Measurements from ENCODE around the gene RABGAP1L.
"Not testable (repeated sequence)": the region's sequence is repeated elsewhere in the genome, so short reads cannot be mapped to it uniquely, and the experiment has no call there.

The RABGAP1L gene

DNA sequence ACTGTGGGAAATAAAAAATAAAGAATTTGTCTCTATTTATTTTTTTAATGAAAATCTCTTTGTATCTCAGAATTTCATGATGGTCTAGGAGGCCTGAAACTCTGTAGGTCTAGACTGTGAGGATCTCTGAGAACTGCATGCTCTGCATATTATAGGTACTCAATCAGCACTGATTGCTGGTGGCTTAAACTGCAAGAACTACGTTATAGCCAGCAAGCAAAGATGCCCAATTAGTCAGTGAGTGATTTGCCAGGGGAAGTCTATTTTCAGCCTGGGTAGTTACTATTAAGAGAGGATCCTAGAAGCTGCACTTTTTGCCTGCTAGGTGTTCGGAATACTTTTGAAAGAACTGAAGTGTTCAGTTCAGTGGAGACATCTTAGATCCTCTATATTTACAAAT is 375.9 kb downstream of the RABGAP1L start:
- FAIRE-seq = no peak
- no peak for DNase-seq (ENCODE audit: insufficient read length, low spot score)

DNA sequence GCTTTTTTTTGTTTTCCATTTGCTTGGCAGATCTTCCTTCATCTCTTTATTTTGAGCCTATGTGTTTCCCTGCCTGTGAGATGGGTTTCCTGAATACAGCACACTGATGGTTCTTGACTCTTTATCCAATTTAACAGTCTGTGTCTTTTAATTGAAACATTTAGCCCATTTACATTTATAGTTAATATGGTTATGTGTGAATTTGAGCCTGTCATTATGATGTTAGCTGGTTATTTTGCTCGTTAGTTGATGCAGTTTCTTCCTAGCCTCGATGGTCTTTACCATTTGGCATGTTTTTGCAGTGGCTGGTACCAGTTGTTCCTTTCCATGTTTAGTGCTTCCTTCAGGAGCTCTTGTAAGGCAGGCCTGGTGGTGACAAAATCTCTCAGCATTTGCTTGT is 384.1 kb downstream of the RABGAP1L start:
- DNase-seq (ENCODE audit: insufficient read length, low spot score); FAIRE-seq: not testable (repeated sequence)

- no peak for FAIRE-seq
- no peak for DNase-seq (ENCODE audit: insufficient read length, low spot score)
Measured at GRCh38 chr1:174550296-174550695, 391.0 kb downstream of the RABGAP1L start.

DNA sequence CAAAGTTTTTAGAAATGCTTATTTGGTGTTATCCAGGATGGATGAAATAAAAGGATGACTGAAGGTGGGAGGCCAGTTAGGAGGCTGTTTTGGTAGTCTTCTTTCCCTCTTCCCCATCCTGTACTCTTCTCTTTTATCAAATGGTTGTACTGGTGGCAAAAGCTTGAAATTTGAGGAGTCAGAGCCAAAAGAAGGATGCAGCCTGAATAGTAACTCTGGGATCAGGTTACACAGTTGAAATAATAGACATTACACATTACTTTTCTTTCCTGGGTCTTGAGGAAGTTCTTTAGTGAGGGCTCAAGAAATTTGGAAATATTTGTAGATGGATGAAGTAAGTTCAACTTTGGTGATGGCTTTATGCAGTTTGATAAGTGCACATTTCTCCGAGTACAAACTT is 397.1 kb downstream of the RABGAP1L start:
- DNase-seq (ENCODE audit: insufficient read length, low spot score) (no peak), FAIRE-seq (no peak)

DNA sequence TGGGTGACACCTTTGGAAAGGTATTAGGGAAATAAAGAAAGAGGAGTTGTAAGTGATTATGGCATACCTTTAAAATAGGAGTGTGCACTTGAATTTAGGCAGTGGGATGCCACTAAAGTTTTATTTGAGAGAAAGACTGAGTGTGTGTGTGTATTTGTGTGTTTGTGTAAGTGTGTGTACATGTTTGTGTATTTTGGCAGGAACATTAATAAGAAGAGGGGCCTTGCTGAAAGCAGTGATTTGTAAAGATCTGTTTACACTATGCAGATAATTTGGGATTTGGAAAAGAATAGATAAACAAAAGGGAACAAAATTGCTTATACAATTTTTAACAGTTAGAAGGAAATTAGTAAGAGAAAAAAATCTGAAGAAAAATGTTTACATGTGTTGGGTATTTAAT is 409.2 kb downstream of the RABGAP1L start:
- DNase-seq (ENCODE audit: insufficient read length, low spot score) = no peak
- FAIRE-seq = no peak

- FAIRE-seq = no peak
- DNase-seq (ENCODE audit: insufficient read length, low spot score) = no peak
Measured at GRCh38 chr1:174569240-174569639, 409.9 kb downstream of the RABGAP1L start.

- no peak for DNase-seq (ENCODE audit: insufficient read length, low spot score)
- no peak for FAIRE-seq
Measured at GRCh38 chr1:174572771-174573170, 413.5 kb downstream of the RABGAP1L start.

DNA sequence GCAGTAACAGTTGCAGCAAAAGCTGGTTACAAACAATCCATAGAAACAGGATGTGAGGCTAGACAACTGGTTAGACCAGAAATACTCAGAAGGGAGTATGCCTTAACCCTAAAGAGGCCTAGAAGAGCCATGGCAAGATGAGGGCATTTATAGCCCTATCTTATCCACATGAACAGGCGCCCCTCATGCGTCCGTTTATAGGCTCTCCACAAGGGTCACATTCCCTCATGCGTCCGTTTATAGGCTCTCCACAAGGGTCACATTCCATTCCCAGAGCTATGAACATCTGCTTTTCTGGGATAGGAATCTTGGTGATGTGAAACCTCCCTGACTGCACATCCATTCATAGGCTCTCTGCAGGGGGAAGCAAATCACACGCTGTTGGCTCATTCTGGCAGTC is 416.8 kb downstream of the RABGAP1L start:
- not testable (repeated sequence) for DNase-seq (ENCODE audit: insufficient read length, low spot score); FAIRE-seq

DNA sequence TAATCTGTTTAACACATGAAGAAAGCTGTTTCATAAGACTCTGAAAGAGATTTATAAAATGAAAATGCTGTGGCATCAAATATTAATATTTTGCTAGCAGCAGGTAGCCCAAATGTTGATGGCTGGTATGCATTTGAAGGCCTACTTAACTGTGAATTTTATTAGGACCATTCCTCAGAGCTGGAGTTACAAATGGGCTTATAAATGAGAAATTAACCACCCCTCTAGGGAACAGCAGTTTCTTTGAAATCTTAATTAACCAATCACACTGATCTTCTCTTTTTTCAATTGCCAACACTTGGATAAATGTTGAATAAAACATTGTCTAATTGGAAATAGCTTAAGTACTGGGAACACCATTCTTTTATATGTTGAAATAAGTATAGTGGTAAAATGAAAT is 418.4 kb downstream of the RABGAP1L start:
- FAIRE-seq (no peak), DNase-seq (ENCODE audit: insufficient read length, low spot score) (no peak)

DNA sequence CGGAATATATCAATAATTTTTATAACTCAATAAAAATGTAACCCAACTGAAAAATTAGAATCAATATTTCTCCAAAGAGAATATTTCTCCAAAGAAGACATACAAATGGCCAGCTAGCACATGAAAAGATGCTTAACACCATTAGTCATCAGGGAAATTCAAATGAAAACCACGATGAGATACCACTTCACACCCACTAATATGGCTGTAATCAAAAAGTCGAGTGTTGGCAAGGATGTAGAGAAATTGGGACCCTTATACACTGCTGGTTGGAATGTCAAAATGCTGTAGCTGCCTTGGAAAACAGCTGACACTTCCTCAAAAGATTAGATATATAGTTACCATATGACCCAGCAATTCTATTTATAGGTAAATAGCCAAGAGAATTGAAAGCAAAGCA is 421.5 kb downstream of the RABGAP1L start:
- DNase-seq (ENCODE audit: insufficient read length, low spot score) (no peak), FAIRE-seq (no peak)

- DNase-seq (ENCODE audit: insufficient read length, low spot score) (no peak), FAIRE-seq (no peak)
Measured at GRCh38 chr1:174583316-174583715, 424.0 kb downstream of the RABGAP1L start.

GRCh38 chr1:174584071-174584470 is 424.8 kb downstream of the RABGAP1L start:
- FAIRE-seq (no peak), DNase-seq (ENCODE audit: insufficient read length, low spot score) (no peak)

GRCh38 chr1:174588618-174589017 is 429.3 kb downstream of the RABGAP1L start:
- FAIRE-seq; DNase-seq (ENCODE audit: insufficient read length, low spot score): not testable (repeated sequence)

GRCh38 chr1:174605198-174605597 is 445.9 kb downstream of the RABGAP1L start:
- no peak for DNase-seq (ENCODE audit: insufficient read length, low spot score)
- FAIRE-seq = no peak

DNA sequence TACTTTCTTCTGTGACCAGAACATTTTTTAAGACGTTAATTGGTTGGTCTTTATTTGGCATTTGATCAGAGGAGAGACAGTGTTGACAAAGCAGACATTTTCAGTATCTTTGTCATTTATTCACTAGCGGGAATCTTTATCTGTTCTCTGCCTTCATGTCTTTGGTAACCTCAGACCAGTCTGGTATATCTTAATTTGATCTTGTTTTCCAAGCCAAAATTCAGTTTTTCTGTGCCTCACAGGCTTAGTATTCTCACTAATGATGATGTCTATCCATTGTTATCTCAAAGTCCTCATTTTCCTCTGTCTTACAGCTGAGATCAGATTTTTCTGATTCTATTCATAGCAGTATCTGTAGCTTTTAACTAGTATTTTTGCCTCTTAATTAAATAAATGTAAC is 447.2 kb downstream of the RABGAP1L start:
- DNase-seq (ENCODE audit: insufficient read length, low spot score) (no peak), FAIRE-seq (no peak)

DNA sequence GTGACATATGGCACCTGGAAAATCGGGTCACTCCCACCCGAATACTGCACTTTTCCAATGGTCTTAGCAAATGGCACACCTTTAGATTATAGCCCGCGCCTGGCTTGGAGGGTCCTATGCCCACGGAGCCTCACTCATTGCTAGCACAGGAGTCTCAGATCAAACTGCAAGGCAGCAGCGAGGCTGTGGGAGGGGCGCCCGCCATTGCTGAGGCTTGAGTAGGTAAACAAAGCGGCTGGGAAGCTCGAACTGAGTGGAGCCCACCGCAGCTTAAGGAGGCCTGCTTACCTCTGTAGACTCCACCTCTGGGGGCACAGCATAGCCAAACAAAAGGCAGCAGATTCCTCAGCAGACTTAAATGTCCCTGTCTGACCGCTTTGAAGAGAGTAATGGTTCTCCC is 458.6 kb downstream of the RABGAP1L start:
- DNase-seq (ENCODE audit: insufficient read length, low spot score); FAIRE-seq: not testable (repeated sequence)

GRCh38 chr1:174623324-174624035 is 464.2 kb downstream of the RABGAP1L start:
- FAIRE-seq = no peak
- no peak for DNase-seq (ENCODE audit: insufficient read length, low spot score)

DNA sequence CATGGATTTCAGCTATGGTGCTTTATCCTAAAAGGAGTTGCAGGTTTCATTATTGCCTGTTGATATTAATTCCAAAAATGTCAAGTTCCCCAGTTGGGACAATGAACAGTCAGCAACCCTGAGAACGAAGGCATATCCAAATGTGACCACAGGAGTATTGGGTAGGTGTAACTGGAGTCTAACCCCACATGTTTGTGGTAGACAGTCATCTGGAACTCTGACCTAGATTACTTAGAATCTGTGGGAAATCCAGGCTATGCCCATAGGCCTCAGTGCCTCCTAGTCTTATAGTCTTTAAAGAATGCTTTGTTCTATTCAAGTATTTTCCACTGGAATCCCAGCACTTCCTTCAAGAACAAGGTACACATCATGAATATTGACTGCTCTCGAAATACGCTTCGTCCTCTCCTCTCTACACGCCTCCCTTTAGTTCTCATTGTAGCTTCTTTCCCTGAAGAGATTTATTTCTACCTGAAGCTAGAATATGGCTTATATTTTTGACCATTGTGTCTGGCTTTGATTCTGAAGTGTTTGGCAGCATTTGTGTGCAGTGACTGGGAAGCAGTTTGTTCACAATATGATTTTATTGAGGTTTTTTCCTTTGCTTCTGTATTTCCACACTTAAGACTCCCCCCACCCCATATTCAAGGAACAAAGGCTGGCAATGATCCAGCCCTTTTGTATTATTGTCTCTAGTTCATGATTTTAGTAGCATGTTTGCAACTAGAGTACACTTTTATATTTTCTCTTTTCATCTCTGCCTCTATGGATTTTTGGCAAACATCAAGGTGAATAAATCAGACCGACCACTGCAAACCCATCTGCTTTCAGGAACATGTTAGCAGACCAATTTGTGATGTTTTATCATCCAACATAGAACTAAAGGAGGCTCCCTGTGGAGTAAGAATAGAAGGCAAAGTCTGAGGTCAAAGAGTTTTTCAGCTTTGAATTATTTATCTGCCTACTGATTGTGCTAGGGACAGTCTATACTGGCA is 467.0 kb downstream of the RABGAP1L start:
- FAIRE-seq = no peak
- no peak for DNase-seq (ENCODE audit: insufficient read length, low spot score)

- no peak for DNase-seq (ENCODE audit: insufficient read length, low spot score)
Measured at GRCh38 chr1:174637487-174637886, 478.2 kb downstream of the RABGAP1L start.

DNA sequence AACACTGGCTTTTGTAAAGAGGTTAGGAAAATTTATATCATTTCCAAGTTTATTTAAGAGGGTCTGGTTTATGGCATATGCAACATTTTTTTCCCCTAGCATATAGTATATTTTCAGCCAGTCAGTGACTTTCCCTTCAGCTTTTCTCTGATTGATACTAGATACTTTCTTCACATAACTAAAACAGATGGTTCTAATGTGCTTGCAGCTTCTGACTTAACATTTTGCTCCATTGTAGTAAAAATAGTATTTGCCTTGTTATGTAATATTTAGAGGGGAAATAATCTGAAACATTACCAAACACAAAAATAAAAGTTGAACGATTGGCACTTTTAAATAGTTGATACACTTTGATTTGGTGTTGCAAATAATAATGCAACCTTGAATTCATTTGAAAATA is 480.1 kb downstream of the RABGAP1L start:
- FAIRE-seq (no peak), DNase-seq (ENCODE audit: insufficient read length, low spot score) (no peak)

More at GRCh38 chr1:174637487-174637886, 478.2 kb downstream of the RABGAP1L start:
- FAIRE-seq = no peak

DNA sequence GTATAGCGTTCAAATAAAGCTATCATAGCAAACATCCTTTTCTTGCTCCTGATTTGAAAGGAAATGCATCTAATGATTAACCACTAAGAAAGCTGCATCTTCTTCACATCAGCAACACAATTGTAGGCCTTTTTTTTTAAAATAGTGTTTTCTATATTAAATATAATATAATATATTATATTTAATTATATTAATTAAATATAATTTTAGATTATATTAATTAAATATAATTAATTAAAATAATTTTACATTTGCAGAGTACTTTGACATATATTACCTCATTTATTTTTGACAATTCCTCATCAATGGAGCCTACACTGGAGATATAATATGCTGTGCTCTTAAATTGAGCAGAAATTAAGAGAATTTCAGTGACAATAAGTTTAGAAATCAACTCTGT is 481.5 kb downstream of the RABGAP1L start:
- no peak for DNase-seq (ENCODE audit: insufficient read length, low spot score)
- FAIRE-seq = no peak

DNA sequence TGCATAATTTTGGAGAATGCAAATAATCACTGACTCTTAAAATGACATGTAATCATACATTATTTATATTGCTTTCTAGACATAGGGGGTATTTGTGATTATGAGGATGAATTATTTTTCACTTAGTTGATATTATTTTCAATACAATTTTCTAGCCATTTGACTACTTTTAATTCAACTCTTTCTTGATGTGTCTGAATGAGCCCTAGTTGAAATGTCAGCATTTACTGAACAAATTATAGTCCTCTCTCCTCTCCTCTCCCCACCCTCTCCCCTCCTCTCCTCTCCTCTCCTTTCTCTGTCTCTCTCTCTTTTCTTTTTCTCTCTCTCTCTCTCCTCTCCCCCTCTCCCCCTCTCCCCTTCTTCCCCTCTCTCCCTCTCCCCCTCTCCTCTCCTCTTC is 483.1 kb downstream of the RABGAP1L start:
- no peak for DNase-seq (ENCODE audit: insufficient read length, low spot score)
- no peak for FAIRE-seq

Measured in HTR-8/SVneo (cell line).